Stimulated activated CD8-positive, alpha-beta memory T cell treated with anti-CD3 and anti-CD28 coated beads, Interleukin-2, amount 100 ng/mL, for 48 hours (primary cell): Measurements from ENCODE around the gene DBH.

Experiments
- DNase-seq, 2 donors: peaks; one replicate each; pipeline ENCODE4 v3.0.0-alpha.2; 2020; ENCODE audit warnings: low read depth in 2 of 2

DBH gene

GRCh38 chr9:133643362-133643755, 7.2 kb downstream of the DBH start:
- DNase-seq, result no peak

GRCh38 chr9:133643978-133644760, 8.0 kb downstream of the DBH start:
- DNase-seq, result no peak

DNA sequence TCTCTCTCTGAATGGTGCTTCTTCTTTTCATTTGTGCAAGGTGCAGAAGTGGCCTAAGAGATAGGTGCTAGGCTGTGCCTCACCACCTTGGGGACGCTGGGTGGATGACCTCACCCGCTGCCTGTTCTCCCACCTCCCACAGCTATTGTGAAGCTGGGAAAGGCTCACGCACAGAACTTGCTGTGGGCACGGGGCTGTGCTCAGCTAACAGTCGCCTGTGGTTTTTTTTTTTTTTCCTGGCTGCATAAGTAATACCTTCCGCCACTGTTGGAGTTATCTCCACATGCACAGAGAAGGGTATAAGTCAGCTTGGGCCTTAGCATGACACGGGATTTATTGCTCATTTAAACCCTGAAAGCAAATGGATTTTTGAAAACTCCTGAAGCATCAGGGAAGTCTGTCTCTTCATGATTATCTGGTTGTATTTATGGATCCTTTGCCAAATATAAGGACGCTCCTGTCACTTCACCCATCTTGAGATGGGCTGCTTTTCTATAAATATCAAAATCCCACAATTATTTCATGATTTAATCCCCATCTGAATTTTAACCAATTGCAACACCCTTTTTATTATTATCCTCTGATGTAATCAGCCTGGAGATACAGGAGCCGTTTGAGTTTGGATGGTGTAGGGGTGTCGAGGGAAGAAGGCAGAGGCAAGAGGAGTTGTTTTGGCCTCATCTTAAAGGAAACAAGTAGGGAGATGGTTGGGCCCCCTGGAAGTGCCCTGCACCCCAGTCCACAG, 9.0 kb downstream of the DBH start:
- no peak for DNase-seq

DNA sequence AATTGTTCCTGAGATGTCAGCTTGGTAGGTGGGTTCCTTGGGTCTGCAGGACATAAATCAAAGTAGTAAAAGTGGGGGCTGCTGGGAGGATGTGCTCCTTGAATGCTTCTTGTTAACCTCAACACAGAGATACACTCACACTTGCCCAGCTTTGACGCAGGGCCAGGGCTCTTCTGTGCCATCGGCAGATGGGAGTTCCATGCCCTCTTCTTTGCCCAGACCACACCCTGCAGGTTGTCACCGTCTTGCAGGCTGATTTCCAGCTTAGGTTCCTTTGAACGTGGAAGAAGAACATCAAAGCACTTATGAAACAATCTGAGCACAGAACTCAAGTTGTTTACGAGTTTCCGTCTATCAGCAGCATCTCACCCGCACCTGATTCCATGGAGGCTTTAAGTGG, 11.0 kb downstream of the DBH start:
- DNase-seq, result no peak

DNA sequence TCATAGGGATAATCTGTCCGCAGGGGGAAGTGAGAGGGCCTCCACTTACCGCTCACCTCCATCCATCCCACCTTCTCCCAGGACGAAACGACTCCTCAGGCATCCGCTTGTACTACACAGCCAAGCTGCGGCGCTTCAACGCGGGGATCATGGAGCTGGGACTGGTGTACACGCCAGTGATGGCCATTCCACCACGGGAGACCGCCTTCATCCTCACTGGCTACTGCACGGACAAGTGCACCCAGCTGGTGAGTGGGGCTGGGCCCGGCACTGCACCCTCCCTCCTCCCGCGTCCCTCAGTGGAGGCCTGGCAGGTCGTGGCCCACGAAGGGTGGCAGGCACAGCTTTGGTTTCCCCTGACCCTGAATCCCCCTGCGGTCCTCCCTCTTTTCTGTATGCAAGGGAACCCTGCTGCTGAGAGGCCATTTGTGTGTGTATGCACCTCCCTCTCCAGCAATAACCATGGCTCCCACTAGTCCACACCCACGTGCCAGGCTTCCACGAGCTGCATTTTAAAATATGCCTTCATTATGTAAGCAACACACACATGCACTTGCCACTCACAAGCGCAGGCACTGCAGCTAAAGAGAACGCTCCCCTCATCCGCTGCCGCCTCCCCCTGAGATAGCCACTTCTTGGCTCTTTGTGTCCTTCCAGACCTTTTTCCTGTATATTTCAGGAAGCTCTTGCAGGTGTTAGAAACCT, 11.8 kb downstream of the DBH start:
- DNase-seq, result no peak

DNA sequence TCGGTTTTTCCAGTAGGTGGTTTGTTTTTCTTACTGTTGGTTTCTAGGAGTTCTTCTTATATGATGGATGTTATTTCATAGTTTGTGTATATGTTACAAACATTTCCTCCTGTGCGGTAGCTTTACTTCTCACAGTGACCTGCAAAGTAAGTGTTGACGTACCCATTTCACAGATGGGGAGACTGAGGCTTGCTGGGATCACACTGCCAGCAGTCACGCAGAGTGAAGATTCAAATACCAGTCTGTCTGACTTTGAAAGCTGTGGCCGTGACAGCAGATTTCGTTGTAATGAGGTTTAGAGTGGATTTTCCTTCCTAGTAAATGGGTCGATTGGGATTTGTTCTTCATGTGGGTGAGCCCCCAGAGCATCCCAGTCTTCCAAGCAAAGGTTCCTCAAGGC, 13.0 kb downstream of the DBH start:
- DNase-seq, result no peak

GRCh38 chr9:133650026-133650425, 13.9 kb downstream of the DBH start:
- DNase-seq, result no peak

DNA sequence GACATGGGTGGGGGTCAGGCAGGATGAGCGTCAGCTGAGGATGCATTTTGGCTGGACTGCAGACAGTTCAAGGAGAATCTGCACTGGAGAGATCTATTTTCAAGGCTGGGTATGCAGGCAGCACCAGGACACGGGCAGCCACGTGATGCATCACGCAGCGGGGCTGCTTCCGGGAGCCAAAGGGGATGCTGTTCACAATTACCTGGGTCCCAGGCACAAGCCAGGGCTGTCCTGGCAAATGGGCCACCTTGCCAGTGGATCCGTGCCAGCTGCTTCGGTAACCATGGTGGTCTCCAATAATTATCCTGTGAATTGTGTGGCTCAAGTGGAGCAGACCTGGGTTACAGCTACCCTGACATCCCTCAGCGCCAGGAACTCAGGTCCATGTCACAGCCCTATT, 17.5 kb downstream of the DBH start:
- DNase-seq, result no peak

- DNase-seq, result no peak
Measured at GRCh38 chr9:133654736-133655657, 18.8 kb downstream of the DBH start.

GRCh38 chr9:133655701-133656100, 19.5 kb downstream of the DBH start:
- no peak for DNase-seq

DNA sequence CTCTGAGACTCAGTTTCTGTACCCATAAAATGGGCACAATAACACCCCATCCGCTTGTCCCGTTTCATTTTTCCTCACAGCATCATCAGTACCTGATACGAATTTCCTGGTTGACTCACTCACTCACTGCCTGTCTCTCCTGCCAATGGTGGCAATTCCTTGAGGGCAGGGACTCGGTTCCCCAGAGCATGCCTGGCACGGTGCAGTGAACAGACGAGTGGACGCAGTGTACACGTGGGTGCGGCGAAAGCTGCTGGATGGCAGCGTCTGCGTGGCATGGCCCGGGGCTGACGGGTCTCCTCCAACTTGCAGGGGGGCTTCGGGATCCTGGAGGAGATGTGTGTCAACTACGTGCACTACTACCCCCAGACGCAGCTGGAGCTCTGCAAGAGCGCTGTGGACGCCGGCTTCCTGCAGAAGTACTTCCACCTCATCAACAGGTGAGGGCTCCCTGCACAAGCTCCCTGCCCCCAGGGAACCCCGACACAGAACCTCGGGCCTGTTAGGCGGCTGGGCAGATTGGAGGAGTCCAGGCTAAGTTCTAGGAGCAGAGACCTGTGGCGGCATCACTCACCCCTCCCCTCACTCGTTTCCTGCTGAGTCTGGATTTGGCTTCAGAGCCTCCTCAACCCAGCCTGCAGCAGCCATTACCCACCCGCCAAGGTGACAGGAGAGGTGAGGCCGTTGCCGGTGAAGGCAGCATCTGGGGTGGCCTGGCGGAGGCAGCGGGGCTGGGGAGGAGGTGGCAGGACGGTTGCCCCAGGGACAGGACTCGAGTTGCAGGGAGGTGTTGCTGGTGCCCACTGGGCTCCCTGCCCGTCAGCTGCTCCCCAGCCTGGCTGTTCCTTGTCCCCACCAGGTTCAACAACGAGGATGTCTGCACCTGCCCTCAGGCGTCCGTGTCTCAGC, 20.3 kb downstream of the DBH start:
- no peak for DNase-seq

DNA sequence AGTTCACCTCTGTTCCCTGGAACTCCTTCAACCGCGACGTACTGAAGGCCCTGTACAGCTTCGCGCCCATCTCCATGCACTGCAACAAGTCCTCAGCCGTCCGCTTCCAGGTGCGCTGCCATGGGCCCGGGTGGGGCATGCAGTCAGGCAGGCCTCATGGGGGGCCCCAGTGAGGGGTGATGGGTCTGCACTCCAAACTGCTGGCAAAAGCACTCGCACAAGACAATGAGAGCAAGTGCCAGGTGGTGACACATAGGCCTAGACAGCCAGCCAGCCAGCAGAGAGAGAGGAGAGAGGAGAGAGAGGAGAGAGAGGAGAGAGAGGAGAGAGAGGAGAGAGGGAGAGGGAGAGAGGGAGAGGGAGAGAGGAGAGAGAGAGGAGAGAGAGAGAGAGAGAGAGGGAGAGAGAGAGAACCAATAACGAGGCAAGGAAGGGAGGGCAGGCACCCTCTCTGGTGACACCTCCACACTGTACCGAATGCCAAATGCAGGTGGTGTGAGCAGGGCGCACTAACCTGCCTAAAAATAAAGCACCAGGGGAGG, 21.0 kb downstream of the DBH start:
- DNase-seq, result no peak

DNA sequence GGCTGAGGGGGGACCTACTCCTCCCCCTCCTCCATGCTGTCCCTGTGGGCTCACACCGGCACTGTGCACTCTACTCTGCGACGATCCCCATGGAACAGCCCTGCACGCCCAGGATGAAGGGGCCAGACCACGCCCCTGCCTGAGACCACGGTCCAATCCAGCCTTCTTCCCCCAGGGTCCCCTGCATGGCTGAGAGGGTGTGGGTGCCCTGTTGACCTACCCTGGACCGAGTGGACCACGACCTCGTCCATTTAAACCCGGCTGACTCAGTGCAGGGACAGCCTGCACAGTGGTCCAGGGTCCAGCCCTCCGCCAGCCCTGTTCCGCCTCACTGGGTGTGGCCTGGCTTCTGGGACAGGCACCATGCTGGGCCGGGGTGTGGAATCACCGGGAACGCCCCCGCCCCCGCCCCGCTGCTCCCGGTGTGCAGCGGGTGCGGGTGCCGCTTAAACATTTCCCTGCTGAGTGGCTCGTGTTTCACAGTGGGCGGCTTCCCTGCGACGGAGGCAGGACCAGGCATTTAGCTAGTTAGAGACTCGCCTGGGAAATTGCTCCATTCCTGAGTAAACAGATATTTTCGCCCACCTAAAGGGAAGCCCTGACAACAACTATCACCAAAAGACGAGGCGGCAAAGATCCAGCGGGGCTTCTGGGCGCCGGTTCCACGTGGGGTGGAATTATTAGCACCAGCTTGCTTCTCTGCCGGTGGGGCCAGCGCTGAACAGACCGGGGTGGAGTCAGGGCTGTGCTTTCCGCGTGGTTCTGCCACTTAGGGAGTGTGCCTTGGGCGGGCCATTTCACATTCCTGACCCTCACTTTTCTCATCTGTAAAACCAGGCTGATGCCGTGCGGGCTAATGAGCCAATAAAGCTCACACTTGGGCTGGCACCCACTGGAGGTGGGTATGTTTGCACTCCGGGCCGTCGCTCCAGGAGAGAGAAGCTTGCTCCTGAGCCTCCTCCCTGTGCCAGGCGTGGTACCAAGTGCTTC, 22.6 kb downstream of the DBH start:
- DNase-seq, result no peak

GRCh38 chr9:133659516-133659915, 23.4 kb downstream of the DBH start:
- no peak for DNase-seq

- DNase-seq, result no peak
Measured at GRCh38 chr9:133661846-133662540, 25.8 kb downstream of the DBH start.

DNA sequence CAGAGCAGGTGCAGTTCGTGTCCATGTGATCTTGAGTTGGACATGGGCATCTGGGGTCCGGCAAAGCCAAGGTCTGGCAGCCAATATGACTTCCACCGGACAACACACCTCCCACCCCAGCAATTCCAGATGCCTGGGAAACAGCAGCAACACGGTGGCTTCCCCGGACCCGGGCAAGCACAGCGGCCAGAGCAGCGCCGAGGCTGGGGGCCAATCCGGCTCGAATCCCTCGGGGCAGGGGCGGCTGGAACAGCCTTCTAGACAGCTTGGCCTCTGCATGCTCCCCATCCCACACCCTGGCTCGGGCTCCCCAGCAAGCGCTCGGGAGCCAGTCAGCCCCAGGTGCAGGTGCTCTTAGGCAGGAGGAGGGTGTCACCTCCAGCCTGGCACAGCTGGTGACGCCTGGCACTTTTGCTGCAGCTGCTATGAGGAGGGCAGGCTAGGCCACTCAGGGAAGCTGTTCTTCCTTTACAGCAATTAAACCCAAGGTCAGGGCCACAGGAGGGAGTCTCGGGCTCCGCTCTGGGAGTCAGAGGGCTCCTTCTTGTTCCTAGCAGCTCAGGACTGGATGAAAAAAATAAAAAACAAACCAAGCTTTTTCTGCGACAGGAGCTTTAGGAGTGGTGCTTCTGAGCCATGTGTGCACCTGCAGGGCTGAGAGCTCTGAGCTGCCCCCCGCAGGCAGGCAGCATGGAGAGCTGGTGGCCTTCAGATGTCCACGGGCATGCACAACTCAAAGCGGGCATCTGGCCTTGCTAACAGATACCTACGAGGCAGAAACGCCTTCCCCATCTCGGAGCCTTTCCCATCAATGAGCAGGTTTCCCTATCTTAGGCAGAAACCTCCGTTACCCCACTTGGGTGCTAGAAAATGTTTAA, 28.2 kb downstream of the DBH start:
- DNase-seq, result no peak

GRCh38 chr9:133665096-133665495, 28.9 kb downstream of the DBH start:
- DNase-seq, result no peak
